AG08396 (cell line): ENCODE measurements around the gene CGAS.
"Not testable (repeated sequence)": the region's sequence is repeated elsewhere in the genome, so short reads cannot be mapped to it uniquely, and the experiment has no call there.

Source experiments
- DNase-seq: peaks from one replicate; pipeline ENCODE4 v3.0.0; 2012; ENCODE audit warnings: low spot score, mixed read lengths

CGAS gene

DNA sequence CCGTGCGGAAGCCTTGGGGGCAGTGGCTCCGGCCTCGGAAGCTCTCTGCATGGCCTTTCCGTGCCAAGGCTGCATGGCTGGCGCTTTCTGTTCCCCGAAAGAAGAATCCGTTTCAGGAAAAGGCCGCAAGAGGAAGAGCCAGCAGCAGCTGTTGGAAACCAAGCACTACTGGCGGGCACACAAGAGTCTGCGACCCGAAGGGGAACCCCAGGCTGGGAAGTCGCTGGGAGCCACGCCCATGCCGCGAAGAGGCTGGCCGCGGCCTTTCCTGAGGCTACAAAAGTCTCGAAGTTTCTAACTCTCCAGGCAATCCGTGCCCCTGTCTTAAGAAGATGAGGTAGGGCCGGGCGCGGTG, at the start of gene CGAS:
Gene CGAS, minus strand, starts transcription at position 191 of the 355 bp plus-strand sequence. Its CDS starts 116 bp downstream, at position 75.
- peak; percentile 82 for DNase-seq

DNA sequence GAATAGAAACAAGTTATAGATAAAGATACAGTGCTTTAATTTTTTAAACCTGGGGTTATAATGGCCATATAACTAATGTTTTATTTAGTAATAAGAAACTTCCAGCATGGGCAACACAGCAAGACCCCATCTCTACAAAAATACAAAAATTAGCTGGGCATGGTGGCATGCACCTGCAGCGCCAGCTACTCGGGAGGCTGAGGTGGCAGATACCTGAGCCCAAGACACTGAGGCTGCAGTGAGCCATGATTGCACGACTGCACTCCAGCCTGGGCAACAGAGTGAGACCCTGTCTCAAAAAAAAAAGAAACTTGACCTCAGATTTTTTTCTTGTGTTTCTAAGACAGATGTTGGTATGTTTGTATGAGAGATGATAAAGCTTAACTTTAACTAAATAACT, 45.8 kb upstream of the CGAS start:
- DNase-seq = no peak

DNA sequence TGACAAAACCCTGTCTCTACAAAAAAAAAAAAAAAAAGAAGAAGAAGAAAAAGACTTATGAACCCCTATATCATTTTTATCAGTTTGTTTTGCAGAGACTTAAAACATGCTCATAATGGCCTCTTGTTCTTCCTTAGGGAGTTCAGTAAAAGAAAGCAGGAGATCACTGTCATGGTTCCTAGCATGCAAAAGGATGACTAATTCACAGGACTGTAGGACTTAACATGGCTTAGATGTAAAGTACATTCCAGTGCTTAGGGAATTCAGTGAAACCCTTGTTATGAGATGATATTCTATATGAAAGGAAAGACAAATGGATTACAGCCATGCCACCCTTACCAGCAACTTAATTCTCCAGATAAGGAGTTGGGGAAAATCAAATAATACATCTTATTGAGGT, 39.3 kb upstream of the CGAS start:
- DNase-seq = no peak

DNA sequence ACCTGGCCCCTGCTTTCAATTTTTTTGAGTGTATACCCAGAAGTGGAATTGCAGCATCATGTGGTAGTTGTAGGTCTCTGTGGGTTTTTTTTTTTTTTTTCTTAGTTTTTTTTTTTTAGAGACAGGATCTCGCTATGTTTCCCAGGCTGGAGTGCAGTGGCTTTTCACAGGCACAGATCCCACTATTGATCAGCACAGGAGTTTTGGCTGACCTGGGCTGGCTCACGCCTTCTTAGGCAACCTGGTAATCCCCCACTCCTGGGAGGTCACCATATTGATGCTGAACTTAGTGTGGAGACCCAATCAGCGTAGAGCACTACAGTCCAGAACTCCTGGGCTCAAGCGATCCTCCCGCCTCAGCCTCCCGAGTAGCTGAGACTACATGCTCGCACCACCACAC, 35.4 kb upstream of the CGAS start:
- DNase-seq = no peak

DNA sequence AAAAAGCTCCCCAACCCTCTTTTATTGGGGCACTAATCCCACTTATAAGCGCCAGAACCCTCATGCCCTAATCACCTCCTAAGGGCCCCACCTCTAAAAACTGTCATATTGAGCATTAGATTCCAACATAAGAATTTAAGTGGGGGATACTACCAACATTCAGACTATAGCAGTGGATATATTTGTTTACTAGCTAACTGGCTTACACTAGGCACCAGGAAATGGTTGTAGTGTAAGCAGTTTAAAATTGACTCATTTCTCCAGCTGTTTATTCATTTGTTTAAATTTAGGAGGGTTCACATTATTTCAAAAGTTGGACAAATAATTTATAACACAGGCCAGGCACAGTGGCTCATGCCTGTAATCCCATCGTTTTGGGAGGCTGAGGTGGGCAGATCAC, 32.3 kb upstream of the CGAS start:
- DNase-seq = no peak

DNA sequence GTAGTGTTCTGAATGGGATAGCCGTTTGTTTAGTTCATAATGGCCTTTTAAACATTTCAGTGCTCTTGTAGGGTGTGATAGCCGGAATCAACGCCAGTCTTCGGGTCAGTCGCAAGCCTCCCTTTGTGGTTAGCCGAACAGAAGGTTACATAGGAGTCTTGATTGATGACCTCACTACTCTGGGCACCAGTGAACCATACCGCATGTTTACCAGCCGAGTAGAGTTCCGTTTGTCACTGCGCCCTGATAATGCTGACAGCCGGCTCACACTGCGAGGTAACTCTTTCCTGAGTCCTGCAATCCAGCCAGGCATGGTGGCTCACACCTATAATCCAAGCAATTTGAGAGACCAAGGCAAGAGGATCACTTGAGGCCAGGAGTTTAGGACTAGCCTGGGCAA, 29.9 kb upstream of the CGAS start:
- no peak for DNase-seq

DNA sequence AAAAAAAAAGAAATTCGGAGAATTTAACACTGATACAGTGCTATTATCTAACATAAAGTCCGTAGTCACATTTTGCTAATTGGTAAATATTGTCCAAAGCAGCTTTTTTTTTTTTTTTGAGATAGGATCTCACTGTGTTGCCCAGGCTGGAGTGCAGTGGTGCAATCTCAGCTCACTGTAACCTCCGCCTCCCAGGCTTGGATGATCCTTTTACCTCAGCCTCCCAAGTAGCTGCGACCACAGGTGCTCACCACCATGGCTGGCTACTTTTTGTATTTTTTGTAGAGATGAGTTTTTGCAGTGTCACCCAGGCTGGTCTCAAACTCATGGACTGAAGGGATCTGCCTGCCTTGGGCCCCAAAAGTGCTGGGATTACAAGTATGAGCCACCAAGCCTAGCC, 25.3 kb upstream of the CGAS start:
- no peak for DNase-seq

DNA sequence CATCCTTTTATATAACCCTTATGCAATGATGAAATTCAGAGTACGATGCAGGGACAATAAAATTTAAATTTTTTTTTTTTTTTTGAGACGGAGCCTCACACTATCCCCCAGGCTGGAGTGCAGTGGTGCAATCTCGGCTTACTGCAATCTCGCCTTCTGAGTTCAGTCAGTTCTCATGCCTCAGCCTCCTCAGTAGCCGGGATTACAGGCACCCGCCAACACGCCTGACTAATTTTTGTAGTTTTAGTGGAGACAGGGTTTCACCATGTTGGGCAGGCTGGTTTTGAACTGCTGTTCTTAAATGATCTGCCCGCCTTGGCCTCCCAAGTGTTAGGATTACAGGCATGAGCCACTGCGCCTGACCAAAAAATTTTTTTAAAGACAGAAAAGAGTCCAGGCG, 24.6 kb upstream of the CGAS start:
- no peak for DNase-seq

DNA sequence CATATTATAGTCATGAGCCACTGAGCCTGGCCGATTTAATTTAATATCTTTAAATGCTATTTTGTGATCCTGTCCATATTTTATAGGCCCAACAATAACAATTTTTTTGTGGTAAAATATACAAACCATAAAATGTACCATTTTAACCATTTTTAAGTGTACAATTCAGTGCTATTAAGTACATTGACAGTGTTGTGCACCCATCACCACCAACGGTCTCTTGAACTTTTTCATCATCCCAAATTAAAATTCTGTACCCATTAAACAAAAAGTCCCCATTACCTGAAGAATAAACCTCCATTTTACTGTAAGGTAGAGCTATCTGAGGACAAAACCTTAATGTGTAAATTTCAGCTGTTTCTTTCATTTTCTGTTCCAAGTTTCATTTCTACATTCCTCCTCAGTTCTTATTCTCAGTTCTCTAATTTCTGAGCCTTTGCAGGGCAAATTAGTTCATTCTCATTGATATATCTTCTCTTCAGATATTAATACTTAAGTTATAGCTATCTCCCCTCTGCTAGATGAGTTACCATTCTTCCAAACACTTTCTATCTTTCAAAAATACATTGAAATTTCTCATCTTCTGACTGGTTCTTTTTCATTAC, 19.7 kb upstream of the CGAS start:
- DNase-seq = no peak

DNA sequence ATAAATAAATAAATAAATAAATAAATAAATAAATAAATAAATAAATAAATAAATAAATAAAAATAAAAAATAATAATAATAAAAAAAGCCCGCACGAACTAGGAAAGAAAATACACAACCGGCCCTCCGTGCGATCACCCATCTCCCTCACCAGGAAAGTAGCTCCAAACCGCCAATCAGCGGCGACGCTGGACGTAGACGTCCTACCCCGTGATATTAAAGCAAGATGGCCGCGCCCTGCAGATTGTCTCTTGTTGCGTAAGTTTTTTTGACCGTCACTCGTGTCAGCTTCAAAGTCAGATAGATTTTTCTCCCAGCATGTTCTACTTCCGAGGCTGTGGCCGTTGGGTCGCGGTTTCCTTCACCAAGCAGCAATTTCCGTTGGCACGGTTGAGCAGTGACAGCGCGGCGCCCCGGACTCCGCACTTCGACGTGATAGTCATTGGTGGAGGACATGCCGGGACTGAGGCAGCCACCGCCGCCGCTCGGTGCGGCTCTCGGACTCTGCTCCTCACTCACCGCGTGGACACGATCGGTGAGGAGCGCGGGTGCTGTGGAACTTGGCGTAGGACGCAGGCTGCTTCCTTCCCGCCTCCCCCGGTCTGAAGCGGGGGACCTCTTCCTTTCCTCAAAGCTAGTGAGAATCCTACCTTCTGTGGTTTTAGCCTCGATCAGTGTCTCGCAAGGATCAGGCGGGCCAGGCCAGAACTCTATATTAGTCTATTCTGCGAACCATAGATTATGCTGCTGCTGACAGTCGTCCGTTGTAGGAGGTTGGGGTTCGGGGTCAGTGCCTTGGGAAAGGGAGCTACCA, 9.6 kb upstream of the CGAS start, which contains the start of gene MTO1:
Gene MTO1, plus strand, starts transcription at position 201 of the 814 bp plus-strand sequence. Its CDS starts 118 bp downstream, at position 319.
- DNase-seq = peak; percentile 91

DNA sequence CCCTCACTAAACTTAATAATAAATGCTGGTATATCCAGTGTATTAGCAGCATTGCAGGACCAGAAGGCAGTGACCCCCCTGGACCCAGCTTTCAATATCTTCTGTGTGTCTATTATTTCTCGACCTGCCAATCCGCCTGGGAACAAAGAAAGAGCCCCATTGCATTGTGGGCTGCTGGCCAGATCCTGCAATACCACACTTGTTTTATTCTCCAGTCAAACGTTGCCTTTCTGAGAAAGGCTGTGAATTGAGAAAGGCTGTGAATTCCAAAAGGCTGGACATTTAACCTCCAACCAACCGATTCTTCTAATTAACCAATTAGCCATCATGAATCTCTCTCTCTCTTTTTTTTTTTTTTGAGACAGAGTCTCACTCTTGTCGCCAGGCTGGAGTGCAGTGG, 8.0 kb upstream of the CGAS start:
- no peak for DNase-seq

DNA sequence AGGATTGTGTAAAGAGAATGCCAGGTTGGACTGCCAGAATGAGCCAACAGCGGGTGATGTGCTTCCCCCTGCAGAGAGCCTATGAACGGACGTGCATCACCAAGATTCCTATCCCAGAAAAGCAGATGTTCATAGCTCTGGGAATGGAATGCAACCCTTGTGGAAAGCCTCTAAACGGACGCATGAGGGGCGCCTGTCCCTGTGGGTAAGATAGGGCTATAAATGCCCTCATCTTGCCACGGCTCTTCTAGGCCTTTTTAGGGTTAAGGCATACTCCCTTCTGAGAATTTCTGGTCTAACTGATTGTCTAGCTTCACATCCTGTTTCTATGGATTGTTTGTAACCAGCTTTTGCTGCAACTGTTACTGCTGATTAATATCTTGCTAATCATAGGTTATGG, 7.4 kb upstream of the CGAS start:
- DNase-seq = not testable (repeated sequence)

DNA sequence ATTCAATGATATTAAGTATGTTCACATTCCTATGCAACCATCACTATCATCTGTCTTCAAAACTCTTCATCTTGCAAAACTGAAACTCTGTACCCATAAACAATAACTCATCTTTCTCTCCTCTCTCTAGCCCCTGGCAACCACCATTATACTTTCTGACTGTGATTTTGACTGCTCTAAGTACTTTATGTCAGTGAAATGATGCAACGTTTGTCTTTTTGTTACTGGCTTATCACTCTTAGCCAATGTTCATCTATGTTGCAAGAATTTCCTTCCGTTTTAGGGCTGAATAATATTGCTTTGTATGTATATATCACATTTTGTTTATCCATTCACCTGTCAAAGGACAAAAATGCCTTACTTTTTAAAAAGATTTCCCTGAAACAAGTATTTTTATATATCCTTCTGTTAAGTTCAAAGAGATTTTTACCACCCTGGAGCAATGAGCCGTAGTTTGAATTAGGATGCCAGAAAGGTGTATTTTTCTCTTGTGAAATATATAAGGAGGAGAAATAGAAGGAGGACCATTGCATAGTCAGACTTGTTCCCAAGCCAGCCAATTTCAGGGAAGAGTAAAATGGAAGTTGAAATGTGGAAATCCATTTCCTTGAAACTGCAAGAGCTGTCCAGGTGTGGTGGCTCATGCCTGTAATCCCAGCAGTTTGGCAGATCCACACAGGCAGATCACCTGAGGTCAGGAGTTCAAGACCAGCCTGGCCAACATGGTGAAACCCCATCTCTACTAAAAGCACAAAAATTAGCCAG, 4.0 kb upstream of the CGAS start:
- no peak for DNase-seq

DNA sequence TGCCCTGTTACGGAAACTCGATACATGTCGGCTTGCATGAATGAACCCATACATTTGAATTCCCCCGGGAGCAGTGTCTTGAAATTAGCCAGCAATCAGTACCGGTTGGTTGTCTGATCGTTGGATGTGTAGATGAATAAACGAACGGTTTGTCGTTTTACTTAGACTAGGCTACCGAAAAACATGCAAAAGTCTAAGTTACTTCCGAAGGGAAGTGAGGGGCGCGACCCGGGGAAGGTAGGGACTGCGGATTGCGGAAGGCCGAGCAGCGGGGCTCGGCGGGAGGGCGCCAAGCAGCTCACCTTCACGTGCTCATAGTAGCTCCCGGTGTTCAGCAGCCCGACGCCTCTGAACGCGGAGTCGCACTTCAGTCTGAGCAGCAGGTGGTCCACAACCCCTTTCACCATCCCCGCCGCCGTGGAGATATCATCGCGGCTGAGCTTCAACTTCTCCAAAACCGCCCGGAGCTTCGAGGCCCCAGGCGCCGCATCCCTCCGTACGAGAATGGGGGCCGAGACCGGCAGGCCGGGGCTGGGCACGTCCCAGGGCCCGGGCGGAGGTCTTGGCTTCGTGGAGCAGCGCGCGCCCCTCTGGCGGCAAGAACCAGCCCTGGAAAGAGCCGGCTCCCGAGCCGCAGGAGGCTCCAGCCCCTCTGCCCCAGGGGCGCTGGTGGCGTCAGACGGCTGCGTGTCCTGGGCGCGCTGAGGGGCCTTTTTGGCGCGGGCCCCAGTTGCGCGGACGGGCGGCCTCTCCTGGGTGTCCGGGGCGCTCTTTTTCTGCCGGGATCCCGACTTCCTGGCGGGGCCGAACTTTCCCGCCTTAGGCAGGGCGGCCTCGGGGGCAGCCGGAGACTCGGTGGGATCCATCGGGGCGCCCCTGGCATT, 632 bp downstream of the CGAS start:
- DNase-seq = peak; percentile 70

DNA sequence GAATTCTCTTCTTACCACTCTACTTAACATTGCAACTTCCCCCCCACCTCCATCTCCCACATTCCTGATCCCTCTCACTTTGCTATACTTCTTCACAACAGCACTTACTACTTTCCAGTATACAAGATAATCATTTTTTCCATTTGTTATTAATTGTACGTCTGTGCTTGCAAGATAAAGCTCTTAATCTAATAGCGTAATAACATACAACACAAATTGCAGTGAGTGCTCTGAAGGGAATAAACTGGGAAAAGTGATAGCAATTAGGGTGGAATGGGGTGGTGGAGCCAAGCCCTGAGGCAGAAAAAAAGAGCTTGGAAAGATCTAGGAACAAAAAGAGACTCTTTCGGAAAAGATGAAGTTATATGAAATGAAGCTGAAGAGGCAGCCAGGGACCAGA, 8.5 kb downstream of the CGAS start:
- DNase-seq = no peak

DNA sequence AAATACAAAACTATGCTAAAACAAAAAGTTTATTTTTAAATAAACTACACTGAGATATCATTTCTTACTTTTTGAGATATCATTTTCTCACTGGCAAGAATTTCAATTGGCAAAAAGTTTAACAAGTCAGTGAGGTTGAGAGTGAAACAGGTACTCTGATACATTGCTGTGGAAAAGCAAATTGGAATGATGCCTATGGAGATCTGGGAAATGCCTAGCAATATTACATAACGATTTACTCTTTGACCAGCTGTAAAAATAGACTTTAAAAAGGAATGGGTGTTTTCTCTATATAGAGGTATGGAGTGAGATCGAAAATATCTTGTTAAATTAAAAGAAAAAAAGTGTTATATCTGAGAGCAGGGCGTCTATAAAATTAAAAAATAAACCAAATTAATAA, 16.9 kb downstream of the CGAS start:
- no peak for DNase-seq

DNA sequence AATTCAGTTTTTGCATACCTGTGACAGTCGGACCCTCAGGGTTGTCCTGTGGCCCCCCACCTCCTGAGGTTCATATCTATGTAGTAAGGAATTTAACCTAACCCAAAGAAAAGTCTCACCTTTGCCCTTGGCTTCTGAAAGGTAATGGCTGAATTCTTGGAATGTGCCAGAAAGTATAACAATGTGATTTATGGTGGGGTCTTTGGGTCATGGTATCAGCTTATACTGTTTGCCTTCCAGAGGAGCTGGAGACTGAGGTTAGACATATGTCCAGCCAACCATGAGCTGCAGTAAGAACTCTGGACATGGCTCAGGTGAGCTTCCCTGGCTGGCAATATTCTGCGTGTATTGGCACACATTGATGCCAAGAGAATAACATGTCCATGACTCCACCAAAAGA, 30.6 kb downstream of the CGAS start:
- DNase-seq = no peak

DNA sequence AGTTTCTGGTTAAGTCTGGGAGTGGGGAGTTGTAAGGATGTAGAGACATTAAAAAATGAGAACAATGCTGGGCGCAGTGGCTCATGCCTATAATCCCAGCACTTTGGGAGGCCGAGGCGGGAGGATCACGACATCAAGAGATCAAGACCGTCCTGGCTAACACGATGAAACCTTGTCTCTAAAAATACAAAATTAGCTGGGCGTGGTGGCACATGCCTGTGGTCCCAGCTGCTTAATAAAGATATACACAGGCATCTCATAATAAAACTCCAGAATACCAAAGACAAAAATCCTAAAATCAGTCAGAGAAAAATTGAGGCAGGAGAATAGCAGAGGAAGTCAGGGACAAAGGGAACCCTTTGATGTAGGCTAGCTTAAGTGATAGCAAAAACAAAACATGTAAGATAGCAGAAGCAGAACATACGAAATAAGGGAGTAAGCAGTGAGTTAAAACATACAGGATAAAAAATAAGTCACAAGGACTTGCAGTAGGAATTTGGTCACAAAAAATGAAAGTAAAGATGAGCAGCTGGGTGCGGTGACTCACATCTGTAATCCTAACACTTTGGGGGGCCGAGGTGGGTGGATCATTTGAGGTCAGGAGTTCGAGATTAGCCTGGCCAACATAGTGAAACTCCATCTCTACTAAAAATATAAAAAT, 33.9 kb downstream of the CGAS start:
- peak; percentile 13 for DNase-seq

DNA sequence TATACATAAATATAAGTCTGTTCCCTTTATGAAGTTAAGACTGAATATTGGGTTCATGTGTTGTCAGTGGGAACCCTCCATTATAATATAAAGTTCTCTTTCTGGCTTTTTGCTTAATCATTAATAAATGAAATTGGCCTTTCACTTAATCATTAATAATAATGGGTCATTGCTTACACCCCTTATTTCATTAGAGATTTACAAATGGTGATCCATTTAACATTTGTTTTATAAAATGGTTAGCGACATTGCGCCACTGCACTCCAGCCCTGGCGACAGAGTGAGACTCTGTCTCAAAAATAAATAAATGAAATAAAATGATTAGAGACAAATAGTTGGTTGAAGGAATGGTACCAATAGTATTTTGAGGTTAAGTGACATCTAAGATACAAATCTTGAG, 39.0 kb downstream of the CGAS start:
- DNase-seq = no peak

DNA sequence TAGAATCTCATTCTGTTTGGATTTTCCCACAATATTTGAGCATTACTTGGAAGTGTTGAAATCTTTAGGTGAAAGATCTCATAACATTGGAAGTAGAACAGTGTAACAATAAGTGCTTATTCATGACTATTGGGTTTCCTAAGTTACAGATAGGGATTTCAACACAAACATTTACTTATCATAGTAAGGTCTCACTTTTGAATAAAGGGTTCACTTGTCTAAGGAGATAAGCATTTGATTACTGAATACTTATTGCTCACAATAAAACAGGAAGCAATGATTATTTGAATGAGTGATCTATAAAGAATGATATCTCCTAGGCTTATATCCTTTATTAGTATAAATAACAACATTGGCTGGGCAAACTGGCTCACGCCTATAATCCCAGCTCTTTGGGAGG, 42.7 kb downstream of the CGAS start:
- DNase-seq = no peak

DNA sequence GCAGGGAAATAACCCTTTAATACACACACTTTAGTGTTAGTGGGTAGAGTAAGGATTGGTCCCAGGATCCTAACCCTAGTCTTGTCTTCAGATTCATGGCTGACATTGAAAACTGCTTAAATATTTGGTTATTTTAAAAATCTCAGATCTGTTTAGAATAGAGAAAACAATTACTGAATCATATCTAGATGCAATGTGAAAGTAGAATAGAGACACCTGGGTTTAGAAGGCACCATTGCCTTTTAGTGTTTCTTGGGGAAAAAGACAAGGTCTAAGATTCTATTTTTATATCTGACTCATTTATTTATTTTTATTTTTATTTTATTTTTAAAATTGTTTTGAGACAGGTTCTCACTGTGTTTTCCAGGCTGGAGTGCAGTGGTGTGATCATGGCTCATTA, 51.4 kb downstream of the CGAS start:
- no peak for DNase-seq

DNA sequence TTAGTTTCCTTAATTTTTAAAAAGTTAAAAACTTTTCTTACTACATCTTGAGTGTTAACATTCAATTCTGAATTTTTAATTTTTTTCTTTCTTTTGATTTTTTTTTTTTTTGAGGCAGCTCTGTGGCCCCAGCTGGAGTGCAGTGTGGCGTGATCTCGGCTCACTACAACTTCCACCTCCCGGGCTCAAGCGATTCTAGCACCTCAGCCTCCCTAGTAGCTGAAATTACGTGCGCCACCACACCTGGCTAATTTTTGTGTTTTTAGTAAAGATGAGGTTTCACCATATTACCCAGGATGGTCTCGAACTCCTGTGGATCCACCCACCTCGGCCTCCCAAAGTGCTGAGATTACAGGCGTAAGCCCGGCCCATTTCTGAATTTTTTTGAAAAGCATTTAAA, 56.2 kb downstream of the CGAS start:
- no peak for DNase-seq
